Panc1 (cell line): Measurements from ENCODE around the gene LTF. TPM values are rescaled to one million over a fixed set of nuclear protein-coding genes. Genes with fewer than 3 reads are reported as not detected.

ENCODE experiments used
- ATAC-seq: fragments of 200-7000 bp; cut with Tn5 transposase; 2 replicates; pipeline ENCODE4 v1.9.1; 2020; ENCODE audit warnings: mild to moderate bottlenecking, moderate library complexity
- BruUV-seq: library from RNA; stranded (reverse); fragments of 400-500 nt; replicated peaks from 2 replicates; lab custom pipeline; 2021; lab: Mats Ljungman, UMichigan
- CTCF ChIA-PET: fragments of 300-600 bp; sonication (Branson Sonifier 250); formaldehyde crosslinking; loops from one replicate; lab custom pipeline; 2022; ENCODE audit warnings: antibody characterized with exemption; lab: Charles Lee
- POLR2A ChIA-PET: fragments of 300-600 bp; sonication (Branson Sonifier 250); formaldehyde crosslinking; loops from one replicate; lab custom pipeline; 2022; ENCODE audit warnings: antibody characterized with exemption; lab: Charles Lee
- DNase-seq: peaks from one replicate; pipeline ENCODE4 v3.0.0-alpha.2; 2010; ENCODE audit warnings: low read depth, low spot score
- H3K27ac ChIP-seq: 2 replicates; pipeline ENCODE4 v1.5.1; 2011; ENCODE audit warnings: mild to moderate bottlenecking, low read length, inconsistent platforms
- H3K27me3 ChIP-seq: fragments of 200-500 bp; sonication (Bioruptor generic); 2 replicates; pipeline ENCODE4 v1.6.0; 2014; ENCODE audit warnings: low read length, inconsistent platforms; ENCODE audit not compliant: control insufficient read depth, insufficient read depth
- H3K36me3 ChIP-seq: fragments of 200-500 bp; sonication (Bioruptor generic); 2 replicates; pipeline ENCODE4 v1.5.1; 2014; ENCODE audit warnings: inconsistent platforms, mild to moderate bottlenecking, low read length, moderate library complexity; ENCODE audit not compliant: control insufficient read depth, insufficient read depth
- H3K4me1 ChIP-seq: 2 replicates; pipeline ENCODE4 v1.5.1; 2011; ENCODE audit warnings: inconsistent platforms, mild to moderate bottlenecking, low read length, moderate library complexity; ENCODE audit not compliant: control insufficient read depth, insufficient read depth
- H3K4me3 ChIP-seq, 2 experiments: 2 replicates each; pipeline ENCODE4 v1.5.1; 2011 to 2012; ENCODE audit warnings: low read depth in 2 of 2, low read length in 2 of 2, mild to moderate bottlenecking in 2 of 2, inconsistent platforms in 1 of 2, moderate library complexity in 1 of 2
- H3K9me3 ChIP-seq: fragments of 200-500 bp; sonication (Bioruptor generic); 2 replicates; pipeline ENCODE4 v1.5.1; 2014; ENCODE audit warnings: low read depth, mild to moderate bottlenecking, inconsistent platforms, low read length, moderate library complexity; ENCODE audit not compliant: control insufficient read depth, insufficient read depth
- POLR2AphosphoS5 ChIP-seq: IDR thresholded peaks from 2 replicates; pipeline ENCODE4 v1.6.1; 2012; ENCODE audit warnings: mild to moderate bottlenecking, low read depth, low read length, moderate library complexity
- SIN3A ChIP-seq: IDR thresholded peaks from 2 replicates; pipeline ENCODE4 v1.6.1; 2012; ENCODE audit warnings: low read depth, mild to moderate bottlenecking, low read length, moderate library complexity, borderline replicate concordance; ENCODE audit not compliant: insufficient read depth
- TCF7L2 ChIP-seq: IDR thresholded peaks from 2 replicates; pipeline ENCODE4 v1.6.1; 2011; ENCODE audit warnings: mild to moderate bottlenecking, low read depth, low read length, inconsistent platforms
- in situ Hi-C: cut with HindIII; loops from 2 replicates; pipeline ENCODE4 v1.10.0; 2016; ENCODE audit warnings: low sequenced_read_pairs, low pct_unique_long_range_greater_than_20kb
- intact Hi-C: fragments of 100-400 bp; cut with micrococcal nuclease; formaldehyde crosslinking; loops from one replicate; pipeline ENCODE4 v1.10.0; 2022; ENCODE audit not compliant: unreplicated experiment
- total RNA-seq: library from RNA; stranded (reverse); gene quantifications from one replicate; pipeline ENCODE4 v1.2.1, GENCODE V29; 2021; ENCODE audit not compliant: unreplicated experiment
- TF ChIP-seq, protein P1 (sequence below), 2 experiments: IDR thresholded peaks; 2 replicates each; pipeline ENCODE4 v1.6.1; 2011 to 2012; ENCODE audit warnings: low read depth in 2 of 2, control low read depth in 1 of 2, low read length in 1 of 2, mild to moderate bottlenecking in 1 of 2, moderate library complexity in 1 of 2; ENCODE audit not compliant: insufficient read depth in 1 of 2
- TF ChIP-seq, protein P2 (sequence below): fragments of 450-650 bp; IDR thresholded peaks from 2 replicates; pipeline ENCODE4 v1.5.1; 2017; ENCODE audit warnings: mild to moderate bottlenecking

LTF gene
- total RNA-seq, 1 experiment from 2014 or later, result not detected

DNA sequence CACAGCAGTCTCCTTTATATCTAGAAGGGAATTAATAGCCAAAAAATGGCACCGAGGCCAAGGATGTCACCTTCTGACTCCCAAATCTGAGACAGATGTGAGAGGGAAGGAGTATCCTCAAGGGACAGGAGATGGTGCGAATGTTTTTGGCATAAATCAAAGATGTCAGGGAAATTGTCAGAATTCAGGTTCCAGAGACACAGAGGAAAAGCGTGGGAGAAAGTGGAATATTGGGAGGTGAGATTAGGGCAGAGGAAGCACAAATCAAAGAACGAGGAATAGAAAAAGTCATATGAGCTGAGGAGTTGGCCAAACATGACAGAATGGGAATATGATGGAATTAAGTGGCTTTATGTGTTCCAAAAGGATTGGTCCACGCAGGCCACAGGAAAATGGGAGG is 63.9 kb downstream of the LTF start:
- H3K9me3 ChIP-seq, result no peaks in the 10 kb centered on the region
- H3K4me1 ChIP-seq, result no peaks in the 10 kb centered on the region
- H3K27ac ChIP-seq, result no peak overlapping the region
- no TSS peak for BruUV-seq
- H3K4me3 ChIP-seq, result no peak overlapping the region
- no peak for DNase-seq
- CTCF ChIA-PET, result no interaction called here
- TF ChIP-seq, protein P1, sequence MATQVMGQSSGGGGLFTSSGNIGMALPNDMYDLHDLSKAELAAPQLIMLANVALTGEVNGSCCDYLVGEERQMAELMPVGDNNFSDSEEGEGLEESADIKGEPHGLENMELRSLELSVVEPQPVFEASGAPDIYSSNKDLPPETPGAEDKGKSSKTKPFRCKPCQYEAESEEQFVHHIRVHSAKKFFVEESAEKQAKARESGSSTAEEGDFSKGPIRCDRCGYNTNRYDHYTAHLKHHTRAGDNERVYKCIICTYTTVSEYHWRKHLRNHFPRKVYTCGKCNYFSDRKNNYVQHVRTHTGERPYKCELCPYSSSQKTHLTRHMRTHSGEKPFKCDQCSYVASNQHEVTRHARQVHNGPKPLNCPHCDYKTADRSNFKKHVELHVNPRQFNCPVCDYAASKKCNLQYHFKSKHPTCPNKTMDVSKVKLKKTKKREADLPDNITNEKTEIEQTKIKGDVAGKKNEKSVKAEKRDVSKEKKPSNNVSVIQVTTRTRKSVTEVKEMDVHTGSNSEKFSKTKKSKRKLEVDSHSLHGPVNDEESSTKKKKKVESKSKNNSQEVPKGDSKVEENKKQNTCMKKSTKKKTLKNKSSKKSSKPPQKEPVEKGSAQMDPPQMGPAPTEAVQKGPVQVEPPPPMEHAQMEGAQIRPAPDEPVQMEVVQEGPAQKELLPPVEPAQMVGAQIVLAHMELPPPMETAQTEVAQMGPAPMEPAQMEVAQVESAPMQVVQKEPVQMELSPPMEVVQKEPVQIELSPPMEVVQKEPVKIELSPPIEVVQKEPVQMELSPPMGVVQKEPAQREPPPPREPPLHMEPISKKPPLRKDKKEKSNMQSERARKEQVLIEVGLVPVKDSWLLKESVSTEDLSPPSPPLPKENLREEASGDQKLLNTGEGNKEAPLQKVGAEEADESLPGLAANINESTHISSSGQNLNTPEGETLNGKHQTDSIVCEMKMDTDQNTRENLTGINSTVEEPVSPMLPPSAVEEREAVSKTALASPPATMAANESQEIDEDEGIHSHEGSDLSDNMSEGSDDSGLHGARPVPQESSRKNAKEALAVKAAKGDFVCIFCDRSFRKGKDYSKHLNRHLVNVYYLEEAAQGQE (IDR thresholded peaks at IDR 0.05; ENCODE audit: insufficient read depth in 1 of 2, low read depth in 2 of 2, low read length in 1 of 2), result no peak
- TF ChIP-seq, protein P2, sequence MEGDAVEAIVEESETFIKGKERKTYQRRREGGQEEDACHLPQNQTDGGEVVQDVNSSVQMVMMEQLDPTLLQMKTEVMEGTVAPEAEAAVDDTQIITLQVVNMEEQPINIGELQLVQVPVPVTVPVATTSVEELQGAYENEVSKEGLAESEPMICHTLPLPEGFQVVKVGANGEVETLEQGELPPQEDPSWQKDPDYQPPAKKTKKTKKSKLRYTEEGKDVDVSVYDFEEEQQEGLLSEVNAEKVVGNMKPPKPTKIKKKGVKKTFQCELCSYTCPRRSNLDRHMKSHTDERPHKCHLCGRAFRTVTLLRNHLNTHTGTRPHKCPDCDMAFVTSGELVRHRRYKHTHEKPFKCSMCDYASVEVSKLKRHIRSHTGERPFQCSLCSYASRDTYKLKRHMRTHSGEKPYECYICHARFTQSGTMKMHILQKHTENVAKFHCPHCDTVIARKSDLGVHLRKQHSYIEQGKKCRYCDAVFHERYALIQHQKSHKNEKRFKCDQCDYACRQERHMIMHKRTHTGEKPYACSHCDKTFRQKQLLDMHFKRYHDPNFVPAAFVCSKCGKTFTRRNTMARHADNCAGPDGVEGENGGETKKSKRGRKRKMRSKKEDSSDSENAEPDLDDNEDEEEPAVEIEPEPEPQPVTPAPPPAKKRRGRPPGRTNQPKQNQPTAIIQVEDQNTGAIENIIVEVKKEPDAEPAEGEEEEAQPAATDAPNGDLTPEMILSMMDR, result no peak
- no peak for TF ChIP-seq TCF7L2
- in situ Hi-C loops, result no loop called here
- H3K27me3 ChIP-seq, result no peaks in the 10 kb centered on the region
- H3K36me3 ChIP-seq, result no peaks in the 10 kb centered on the region
- POLR2A ChIA-PET, result no interaction called here
- no peak for ATAC-seq
- intact Hi-C loops, result no loop called here

DNA sequence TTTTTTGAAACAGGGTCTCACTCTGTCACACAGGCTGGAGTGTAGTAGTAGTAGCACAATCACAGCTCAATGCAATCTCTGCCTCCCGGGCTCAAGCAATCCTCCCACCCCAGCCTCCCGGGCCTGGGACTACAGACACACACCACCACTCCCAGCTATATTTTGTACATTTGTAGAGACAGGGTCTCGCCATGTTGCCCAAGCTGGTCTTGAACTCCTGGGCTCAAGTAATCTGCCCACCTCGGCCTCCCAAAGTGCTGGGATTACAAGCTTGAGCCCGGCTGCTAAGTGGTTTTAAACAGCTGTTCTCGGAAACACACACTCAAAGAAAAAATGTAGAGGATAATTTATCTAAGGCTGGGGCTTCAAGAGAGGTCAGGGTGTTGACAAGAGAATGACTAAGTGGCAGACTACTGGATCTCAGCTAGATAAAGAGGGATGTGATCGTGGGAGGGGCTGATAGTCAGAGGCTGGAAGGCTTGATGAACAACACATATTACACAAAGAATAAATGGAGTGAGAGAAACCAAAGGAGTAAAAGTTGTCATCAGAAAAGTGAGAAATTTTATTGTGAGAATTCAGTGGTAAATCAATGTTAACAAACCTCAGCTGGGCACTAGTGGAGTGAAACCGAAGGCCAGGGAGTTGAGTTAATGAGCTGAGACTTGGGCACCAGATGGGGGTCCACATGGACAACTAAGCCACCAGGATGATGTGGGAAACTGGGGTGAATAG is 64.5 kb downstream of the LTF start:
- Histone ChIP-seq H3K4me1 (no peaks in the 10 kb centered on the region), H3K9me3 (no peaks in the 10 kb centered on the region), H3K4me3 (no peak overlapping the region), H3K36me3 (no peaks in the 10 kb centered on the region), H3K27me3 (no peaks in the 10 kb centered on the region), H3K27ac (no peak overlapping the region)
- intact Hi-C loops, result no loop called here
- BruUV-seq, result no TSS peak
- TF ChIP-seq SIN3A, result no peak
- TF ChIP-seq TCF7L2, result no peak
- no peak for TF ChIP-seq POLR2AphosphoS5
- TF ChIP-seq, protein P2, result no peak
- TF ChIP-seq, protein P1 (IDR thresholded peaks at IDR 0.05; ENCODE audit: insufficient read depth in 1 of 2, low read depth in 2 of 2, low read length in 1 of 2), result no peak
- no peak for ATAC-seq
- DNase-seq, result no peak
- in situ Hi-C loops, result no loop called here
- ChIA-PET POLR2A (no interaction called here), CTCF (no interaction called here)
